NCI-H2107 treated with DMSO at 0.1 percent for 48 hours (cell line): ENCODE measurements around the gene TMEM125.

Experiments used
- DNase-seq: peaks from one replicate; lab custom pipeline; 2025; ENCODE audit not compliant: unreplicated experiment; lab: John Stamatoyannopoulos, UW

The TMEM125 gene

DNA sequence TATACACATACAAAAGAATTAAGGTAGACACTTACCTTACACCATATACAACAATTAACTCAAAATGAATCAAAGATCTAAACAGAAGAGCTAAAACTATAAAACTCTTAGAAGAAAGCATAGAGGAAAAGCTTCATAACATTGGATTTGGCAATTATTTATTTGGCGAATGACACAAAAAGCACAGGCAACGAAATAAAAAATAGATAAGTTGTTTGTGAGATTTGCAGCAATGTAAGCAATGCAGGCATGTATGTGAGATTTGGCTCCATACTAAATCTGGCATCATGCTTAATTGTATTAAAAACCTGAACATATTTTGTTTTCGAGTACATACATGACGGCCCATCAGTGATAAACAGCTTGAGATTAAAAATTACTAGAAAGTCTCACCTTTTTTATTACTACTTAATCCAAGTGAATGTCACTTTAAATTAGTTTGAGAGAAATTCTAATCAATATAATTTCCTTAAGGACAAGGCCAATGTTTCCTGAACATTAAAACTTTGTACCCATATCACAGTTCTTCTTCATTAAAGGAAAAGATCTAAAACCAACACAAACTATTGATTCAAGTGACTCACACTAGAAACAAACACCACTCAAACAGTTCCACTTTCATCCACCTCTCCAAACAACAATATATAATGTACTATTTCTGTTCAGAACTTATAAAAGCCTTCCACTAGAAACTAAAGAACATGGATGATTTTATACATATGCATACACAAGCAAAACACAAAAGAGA lies 23.1 kb upstream of the TMEM125 start:
- no peak for DNase-seq

- no peak for DNase-seq
Measured at GRCh38 chr1:43247256-43247921, 22.4 kb upstream of the TMEM125 start.

DNA sequence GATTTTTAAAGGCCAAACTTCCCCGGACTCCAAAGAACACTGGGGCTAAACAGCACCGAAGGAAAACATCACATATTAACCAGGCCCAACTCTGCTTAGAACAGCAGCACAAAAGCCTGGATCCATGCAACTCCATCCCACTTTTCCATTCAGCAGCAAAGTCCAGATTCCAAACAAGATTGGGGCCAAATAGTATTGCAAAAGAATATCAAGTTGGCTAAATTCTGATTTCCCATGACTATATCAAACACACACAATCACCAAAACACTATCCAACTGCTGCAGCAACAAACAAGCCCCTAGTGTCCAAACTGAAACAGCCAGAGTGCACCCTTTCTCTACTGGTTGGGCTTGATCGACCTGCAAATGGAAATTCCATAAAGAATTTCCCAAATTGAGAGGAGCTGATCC lies 19.4 kb upstream of the TMEM125 start:
- no peak for DNase-seq

- DNase-seq, result no peak
Measured at GRCh38 chr1:43251024-43251423, 18.8 kb upstream of the TMEM125 start.

GRCh38 chr1:43252225-43252624 lies 17.6 kb upstream of the TMEM125 start:
- no peak for DNase-seq

GRCh38 chr1:43253173-43253572 lies 16.6 kb upstream of the TMEM125 start:
- no peak for DNase-seq

GRCh38 chr1:43253876-43254275 lies 15.9 kb upstream of the TMEM125 start:
- no peak for DNase-seq

- no peak for DNase-seq
Measured at GRCh38 chr1:43255438-43256210, 14.2 kb upstream of the TMEM125 start.

GRCh38 chr1:43256675-43257570 lies 12.9 kb upstream of the TMEM125 start:
- no peak for DNase-seq

- no peak for DNase-seq
Measured at GRCh38 chr1:43258370-43258769, 11.4 kb upstream of the TMEM125 start.

- no peak for DNase-seq
Measured at GRCh38 chr1:43265431-43265830, 4.4 kb upstream of the TMEM125 start.

DNA sequence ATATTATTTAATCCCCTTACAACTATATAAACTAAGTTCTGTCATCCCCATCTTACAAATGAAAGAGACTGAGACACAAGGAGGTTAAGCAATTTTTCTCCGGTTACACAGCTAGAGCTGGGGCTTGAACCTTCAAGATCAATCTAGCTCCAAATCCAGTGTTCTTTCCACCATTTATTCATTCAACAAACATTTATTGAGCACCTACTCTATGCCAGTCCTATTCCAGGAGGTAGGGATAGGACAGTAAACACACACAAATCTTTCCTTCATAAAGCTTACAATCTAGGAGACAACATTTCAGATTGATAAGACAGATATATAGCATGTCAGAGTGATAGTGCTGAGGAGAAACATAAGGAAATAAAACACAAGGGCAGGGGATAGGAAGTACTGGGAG lies 2.9 kb upstream of the TMEM125 start:
- no peak for DNase-seq

DNA sequence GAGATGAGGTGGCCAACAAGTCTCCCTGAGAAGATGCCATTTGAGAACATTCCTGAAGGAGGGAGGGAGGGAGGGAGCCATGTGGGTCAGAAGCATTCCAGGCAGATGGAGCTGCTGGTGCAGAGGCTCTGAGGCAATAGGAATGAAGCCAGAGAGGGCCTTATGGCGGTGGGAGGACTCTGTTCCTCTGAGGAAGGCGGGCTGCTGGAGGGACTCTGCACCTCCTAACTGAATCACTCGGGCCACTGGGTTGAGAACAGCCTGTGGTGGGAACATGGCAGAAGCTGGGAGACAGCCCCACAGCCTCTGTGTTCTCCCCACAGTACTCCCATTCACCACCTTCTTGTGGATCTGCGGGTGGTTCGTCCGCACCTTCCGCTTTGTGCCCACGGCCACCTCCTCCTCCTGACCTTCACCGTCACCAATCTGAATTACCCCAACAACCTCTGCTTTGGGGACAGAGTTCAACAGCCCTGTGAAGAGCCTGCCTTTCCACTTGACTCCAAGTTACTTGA lies 2.4 kb upstream of the TMEM125 start:
- DNase-seq, result no peak

DNA sequence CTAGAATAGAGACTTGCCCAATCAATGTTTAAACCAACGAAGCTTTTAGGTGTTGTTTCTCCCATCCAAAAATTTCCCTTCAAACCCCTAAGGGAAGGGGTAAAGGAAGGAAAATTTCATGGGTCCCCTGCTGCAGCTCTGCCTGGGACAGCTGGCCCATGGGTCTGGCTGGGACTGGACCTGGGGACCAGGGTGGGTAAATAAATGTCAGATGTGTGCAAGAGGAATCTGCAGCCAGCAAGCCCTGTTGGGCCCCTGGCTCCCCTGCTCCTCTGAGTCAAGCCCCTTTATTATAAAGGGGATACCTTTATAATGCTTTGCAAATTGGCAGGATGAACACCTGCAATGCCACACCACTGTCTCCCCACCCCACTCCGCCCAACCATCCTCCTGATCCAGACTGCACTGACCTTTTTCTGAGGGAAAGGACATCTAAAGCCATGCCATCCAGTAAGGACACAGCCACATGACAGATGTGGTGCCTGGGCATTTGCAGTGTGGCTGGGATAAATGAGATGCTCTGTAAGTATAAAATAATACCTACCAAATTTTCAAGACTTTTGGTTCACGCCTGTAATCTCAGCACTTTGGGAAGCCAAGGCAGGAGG lies 1.9 kb upstream of the TMEM125 start:
- no peak for DNase-seq

DNA sequence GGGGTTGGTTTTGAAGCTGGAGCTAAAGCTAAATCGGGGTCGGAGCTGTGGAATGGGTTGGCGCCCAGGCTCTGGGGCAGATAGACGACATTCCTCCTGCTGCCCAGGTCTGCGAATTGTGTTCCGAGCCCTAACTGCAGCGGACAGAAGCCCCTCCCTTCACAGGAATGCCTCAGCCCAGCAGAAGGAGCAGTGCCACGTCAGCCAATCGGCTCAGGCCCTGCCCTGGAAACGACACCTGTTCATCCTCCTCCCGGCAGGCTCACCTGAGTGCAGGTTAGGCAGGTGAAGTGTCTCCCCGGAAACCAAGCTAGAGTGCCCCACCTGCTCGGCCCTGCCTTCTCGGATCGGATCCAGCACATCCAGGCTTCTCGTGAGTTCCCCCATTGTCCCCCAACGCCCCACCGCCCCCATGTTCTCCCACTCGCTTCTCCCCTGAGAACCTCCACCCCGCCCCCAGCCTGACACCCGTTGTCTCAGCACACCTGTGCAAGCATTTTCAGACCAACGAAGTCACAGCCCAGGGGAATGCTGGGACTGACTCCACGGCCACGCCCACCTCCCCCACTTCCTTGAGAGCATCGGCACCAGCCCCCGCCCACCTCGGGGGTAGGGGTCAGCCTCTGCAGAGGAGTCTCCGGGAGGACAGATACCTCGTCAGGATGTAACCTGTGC lies 775 bp downstream of the TMEM125 start:
- peak; percentile 25 for DNase-seq

GRCh38 chr1:43271186-43272118 lies 1.7 kb downstream of the TMEM125 start:
- DNase-seq, result no peak

- DNase-seq, result no peak
Measured at GRCh38 chr1:43272161-43272560, 2.4 kb downstream of the TMEM125 start.
